NK-92 (cell line): ENCODE measurements around the gene MIGA2.
A peak's percentile ranks its signal among the peaks of the same experiment; 100 is the strongest.

Experiments
- DNase-seq: peaks from one replicate; lab custom pipeline; 2025; ENCODE audit not compliant: unreplicated experiment; lab: John Stamatoyannopoulos, UW

MIGA2 gene

GRCh38 chr9:129070696-129071525 is 34.5 kb downstream of the MIGA2 start:
- no peak for DNase-seq

GRCh38 chr9:129071526-129072126 is 35.2 kb downstream of the MIGA2 start:
- DNase-seq: no peak

GRCh38 chr9:129072171-129072570 is 35.7 kb downstream of the MIGA2 start:
- no peak for DNase-seq

GRCh38 chr9:129073404-129073803 is 37.0 kb downstream of the MIGA2 start:
- no peak for DNase-seq

- no peak for DNase-seq
Measured at GRCh38 chr9:129074106-129074505, 37.7 kb downstream of the MIGA2 start.

- DNase-seq: no peak
Measured at GRCh38 chr9:129075996-129076639, 39.7 kb downstream of the MIGA2 start.

GRCh38 chr9:129076640-129077037 is 40.2 kb downstream of the MIGA2 start:
- DNase-seq: no peak

GRCh38 chr9:129077236-129077635 is 40.8 kb downstream of the MIGA2 start:
- no peak for DNase-seq

GRCh38 chr9:129078691-129079503 is 42.5 kb downstream of the MIGA2 start:
- DNase-seq: no peak

GRCh38 chr9:129079829-129080228 is 43.4 kb downstream of the MIGA2 start:
- DNase-seq: no peak

GRCh38 chr9:129080298-129080600 is 43.8 kb downstream of the MIGA2 start:
- DNase-seq: no peak

GRCh38 chr9:129080601-129081387 is 44.4 kb downstream of the MIGA2 start, which contains the start of gene DOLPP1:
DOLPP1 (plus strand) TSS chr9:129081111; CDS start chr9:129081132, 21 bp downstream.
- peak; percentile 83 for DNase-seq

- DNase-seq: no peak
Measured at GRCh38 chr9:129081388-129081904, 45.0 kb downstream of the MIGA2 start.

- DNase-seq: no peak
Measured at GRCh38 chr9:129084087-129084486, 47.7 kb downstream of the MIGA2 start.

- no peak for DNase-seq
Measured at GRCh38 chr9:129089246-129089645, 52.8 kb downstream of the MIGA2 start.

- DNase-seq: no peak
Measured at GRCh38 chr9:129093602-129094386, 57.4 kb downstream of the MIGA2 start.

GRCh38 chr9:129094387-129095169 is 58.2 kb downstream of the MIGA2 start:
- DNase-seq: no peak

- no peak for DNase-seq
Measured at GRCh38 chr9:129095170-129095667, 58.8 kb downstream of the MIGA2 start.

GRCh38 chr9:129095908-129096307 is 59.5 kb downstream of the MIGA2 start:
- no peak for DNase-seq
